Measurements from ENCODE around the gene FNIP1.

DNA sequence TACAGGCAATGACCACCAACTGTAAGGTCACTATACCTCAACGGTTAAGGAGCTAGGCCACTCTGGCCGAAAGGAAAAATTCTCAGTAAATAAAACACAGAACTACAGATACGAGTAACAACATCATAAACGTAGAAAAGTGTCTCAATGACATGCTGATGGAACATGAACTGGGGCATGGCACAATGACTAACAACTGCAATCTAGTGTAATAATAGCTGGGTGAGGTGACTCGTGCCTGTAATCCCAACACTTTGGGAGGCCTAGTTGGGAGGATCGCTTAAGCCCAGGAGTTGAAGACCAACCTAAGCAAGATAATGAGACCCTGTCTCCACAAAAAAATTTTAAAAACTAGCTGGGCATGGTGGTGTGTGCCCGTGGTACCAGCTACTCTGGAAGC, 152.0 kb downstream of the FNIP1 start:
- TF ChIP-seq TAF1 (IDR thresholded peaks at IDR 0.05; ENCODE audit: control insufficient read depth, extremely low read depth, insufficient read depth, low read length, severe bottlenecking) (no peak), TCF7L2 (IDR thresholded peaks at IDR 0.05; ENCODE audit: low read depth, low read length) (no peak), BRCA1 (IDR thresholded peaks at IDR 0.05) (no peak), BRCA1 (CRISPR knock-in tag; IDR thresholded peaks at IDR 0.05) (no peak)
- TF ChIP-seq, protein P1, sequence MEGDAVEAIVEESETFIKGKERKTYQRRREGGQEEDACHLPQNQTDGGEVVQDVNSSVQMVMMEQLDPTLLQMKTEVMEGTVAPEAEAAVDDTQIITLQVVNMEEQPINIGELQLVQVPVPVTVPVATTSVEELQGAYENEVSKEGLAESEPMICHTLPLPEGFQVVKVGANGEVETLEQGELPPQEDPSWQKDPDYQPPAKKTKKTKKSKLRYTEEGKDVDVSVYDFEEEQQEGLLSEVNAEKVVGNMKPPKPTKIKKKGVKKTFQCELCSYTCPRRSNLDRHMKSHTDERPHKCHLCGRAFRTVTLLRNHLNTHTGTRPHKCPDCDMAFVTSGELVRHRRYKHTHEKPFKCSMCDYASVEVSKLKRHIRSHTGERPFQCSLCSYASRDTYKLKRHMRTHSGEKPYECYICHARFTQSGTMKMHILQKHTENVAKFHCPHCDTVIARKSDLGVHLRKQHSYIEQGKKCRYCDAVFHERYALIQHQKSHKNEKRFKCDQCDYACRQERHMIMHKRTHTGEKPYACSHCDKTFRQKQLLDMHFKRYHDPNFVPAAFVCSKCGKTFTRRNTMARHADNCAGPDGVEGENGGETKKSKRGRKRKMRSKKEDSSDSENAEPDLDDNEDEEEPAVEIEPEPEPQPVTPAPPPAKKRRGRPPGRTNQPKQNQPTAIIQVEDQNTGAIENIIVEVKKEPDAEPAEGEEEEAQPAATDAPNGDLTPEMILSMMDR (IDR thresholded peaks at IDR 0.05 in 2 of 3, conservative IDR thresholded peaks at IDR 0.05 in 1 of 3; ENCODE audit: insufficient read depth in 2 of 3, low read depth in 1 of 3, low read length in 3 of 3), result no peak

Data from K562 (cell line).